Psoas muscle (tissue), 8 donors: ENCODE data around the gene C4BPA. TPM values are rescaled to one million over a fixed set of nuclear protein-coding genes. Genes with fewer than 3 reads are reported as not detected.
A peak's percentile ranks its signal among the peaks of the same experiment; 100 is the strongest.

Source experiments
- ATAC-seq, 4 donors: fragments of 200-7000 bp; cut with Tn5 transposase; one replicate each; pipeline ENCODE4 v1.9.1; 2020; ENCODE audit warnings: moderate library complexity in 3 of 4, mild to moderate bottlenecking in 2 of 4
- DNase-seq, 2 donors: peaks; one replicate each; pipeline ENCODE4 v3.0.0-alpha.2; 2020
- H3K27ac ChIP-seq: fragments of 200-600 bp; one replicate; pipeline ENCODE4 v1.8.0; 2022
- H3K27me3 ChIP-seq, 3 donors: fragments of 200-600 bp in 1 of 3; one replicate each; pipeline versions ENCODE4 v1.6.1 to v1.8.0; 2013 to 2022; ENCODE audit warnings: low read length in 2 of 3, mild to moderate bottlenecking in 2 of 3, moderate library complexity in 1 of 3; ENCODE audit not compliant: insufficient read depth in 3 of 3
- H3K36me3 ChIP-seq, 2 donors: fragments of 200-600 bp in 1 of 2; one replicate each; pipeline versions ENCODE4 v1.6.1 to v1.8.0; 2013 to 2022; ENCODE audit warnings: low read depth in 1 of 2, mild to moderate bottlenecking in 1 of 2, moderate library complexity in 1 of 2; ENCODE audit not compliant: insufficient read depth in 1 of 2
- H3K4me1 ChIP-seq: fragments of 200-600 bp; one replicate; pipeline ENCODE4 v1.8.0; 2022
- H3K4me3 ChIP-seq: fragments of 200-600 bp; one replicate; pipeline ENCODE4 v1.8.0; 2022; ENCODE audit warnings: mild to moderate bottlenecking
- H3K9me3 ChIP-seq: fragments of 200-600 bp; one replicate; pipeline ENCODE4 v1.8.0; 2022
- CTCF ChIP-seq: fragments of 200-600 bp; IDR thresholded peaks from one replicate; pipeline ENCODE4 v1.8.0; 2022; ENCODE audit warnings: antibody characterized with exemption
- WGBS, 3 donors: extraction: QIAGEN DNeasy Blood & Tissue Kit; methylation state at CpG; one replicate each; pipeline versions ENCODE4 v1.1.6 to v1.1.7; 2013; 5-methylcytosine and 5-hydroxymethylcytosine counted together
- intact Hi-C, 2 donors: fragments of 100-400 bp; cut with DNase I; formaldehyde crosslinking; loops; one replicate each; pipeline versions ENCODE4 v1.11.0 to v1.14.2; 2022
- polyA plus RNA-seq, 3 donors: library from polyadenylated mRNA; stranded (reverse); fragments of 200-250 nt; gene quantifications; one replicate each; pipeline ENCODE4 v1.2.3, GENCODE V29; 2013
- total RNA-seq, 4 donors: library from RNA; stranded (reverse); fragmentation: NEBNext Ultra II Directional in 2 of 4; extraction: Animal tissue kit (Norgen Biotek cat#: 25700) in 2 of 4; gene quantifications; one replicate each; pipeline versions ENCODE4 v1.2.1 to v1.2.4, GENCODE V29; 2021 to 2023
- donor health status: healthy with polysubstance abuse.
- donor health status: DM: no; HTN: no; CAD: no; lungs with moderate emphysema.
- donor health status: Bipolar disorder and iron deficiency.
- donor health status: healthy.
- donor health status: DM: yes; HTN: yes; CAD: no.
- donor health status: DM: no; HTN: no; CAD: no.
- donor health status: DM: no; HTN: no; CAD: no.
- donor health status: DM: yes; HTN: yes; CAD: no.

C4BPA gene
- total and polyA plus RNA-seq, 7 donors, result 0.15 TPM; not detected in 6

GRCh38 chr1:207088701-207089626 is 15.1 kb upstream of the C4BPA start, which contains the start of gene C4BPB:
TSS of gene C4BPB (plus strand) at chr1:207088860. CDS start at chr1:207089532, 672 bp downstream.
- intact Hi-C loops, result no loop called here
- no peaks in the 10 kb centered on the region for H3K4me1 ChIP-seq
- ATAC-seq, result peak in 3 of 4 donors; percentile 43 to 59 (median 54)

GRCh38 chr1:207089627-207090355 is 14.2 kb upstream of the C4BPA start:
- Histone ChIP-seq H3K4me3 (no peak overlapping the region), H3K4me1 (no peaks in the 10 kb centered on the region), H3K9me3 (no peaks in the 10 kb centered on the region), H3K27ac (no peak overlapping the region), H3K27me3 (no peaks in the 10 kb centered on the region), H3K36me3 (no peaks in the 10 kb centered on the region)
- no peak for TF ChIP-seq CTCF
- intact Hi-C loops, result no loop called here
- ATAC-seq, result no peak
- WGBS, 3 donors, result 95 to 96% (median 96%) methylated on average over 17 of the region's 17 CpGs
- no peak for DNase-seq

More at GRCh38 chr1:207088701-207089626, 15.1 kb upstream of the C4BPA start, which contains the start of gene C4BPB:
- no peak for TF ChIP-seq CTCF
- no peak for DNase-seq
- Histone ChIP-seq H3K36me3 (no peaks in the 10 kb centered on the region), H3K4me3 (no peak within 1 kb of the TSS), H3K9me3 (no peaks in the 10 kb centered on the region), H3K27me3 (no peaks in the 10 kb centered on the region), H3K27ac (no peak within 1 kb of the TSS)
- WGBS, 3 donors, result 62 to 74% (median 63%) methylated on average over 9 of the region's 9 CpGs

GRCh38 chr1:207091200-207091908 is 12.7 kb upstream of the C4BPA start:
- WGBS, 3 donors, result 87 to 89% (median 89%) methylated on average over 4 of the region's 4 CpGs

GRCh38 chr1:207093944-207094343 is 10.1 kb upstream of the C4BPA start:
- Histone ChIP-seq H3K4me1 (no peaks in the 10 kb centered on the region), H3K27me3 (no peaks in the 10 kb centered on the region), H3K4me3 (no peak overlapping the region), H3K27ac (no peak overlapping the region), H3K36me3 (no peaks in the 10 kb centered on the region), H3K9me3 (no peaks in the 10 kb centered on the region)
- intact Hi-C loops, result no loop called here
- WGBS, 3 donors, result 61 to 90% (median 83%) methylated on average over 2 of the region's 2 CpGs
- no peak for TF ChIP-seq CTCF
- no peak for DNase-seq
- ATAC-seq, result no peak

More at GRCh38 chr1:207091200-207091908, 12.7 kb upstream of the C4BPA start:
- Histone ChIP-seq H3K4me3 (no peak overlapping the region), H3K27ac (no peak overlapping the region), H3K9me3 (no peaks in the 10 kb centered on the region), H3K27me3 (no peaks in the 10 kb centered on the region), H3K4me1 (no peaks in the 10 kb centered on the region), H3K36me3 (no peaks in the 10 kb centered on the region)
- intact Hi-C loops, result no loop called here
- DNase-seq, result no peak
- no peak for ATAC-seq
- no peak for TF ChIP-seq CTCF
